Measurements from ENCODE around the gene TRPM8. TPM values are rescaled to one million over a fixed set of nuclear protein-coding genes. Genes with fewer than 3 reads are reported as not detected.

The TRPM8 gene
- total and polyA plus RNA-seq, 2 donors (not counting 1 experiment from before 2014, with no cell fraction given) = 0.49 to 0.99 TPM

- Histone ChIP-seq H3K4me3 (replicated peaks in 1 of 4; ENCODE audit: control extremely low read depth in 1 of 4, insufficient read depth in 1 of 4, low read depth in 3 of 4, low read length in 4 of 4) (no peak overlapping the region), H3K4me1 (ENCODE audit: control insufficient read depth, extremely low read depth, insufficient read depth, low read length) (peaks cover 4% of the 10 kb centered on the region), H2AFZ (ENCODE audit: low read length) (peak overlapping the region; percentile 26), H4K20me1 (ENCODE audit: control insufficient read depth, extremely low read depth, insufficient read depth, low read length) (no peaks in the 10 kb centered on the region), H3K27me3 (ENCODE audit: control insufficient read depth, insufficient read depth, low read length) (no peaks in the 10 kb centered on the region), H3K9me3 (ENCODE audit: control insufficient read depth, insufficient read depth, low read depth, low read length) (no peaks in the 10 kb centered on the region), H3K27ac (ENCODE audit: insufficient read depth, low read length) (peak overlapping the region; percentile 26), H3K36me3 (ENCODE audit: control insufficient read depth, insufficient read depth, low read length) (no peaks in the 10 kb centered on the region), H3K79me2 (ENCODE audit: control insufficient read depth, insufficient read depth, low read length) (no peaks in the 10 kb centered on the region), H3K9ac (ENCODE audit: insufficient read depth, low read length) (no peak overlapping the region), H3K4me2 (ENCODE audit: extremely low read depth, insufficient read depth, low read length) (peak overlapping the region; percentile 68)
- DNase-seq (ENCODE audit: low read depth in 2 of 2) = peak; percentile 96 to 98
- no peak for TF ChIP-seq CTCF (conservative IDR thresholded peaks at IDR 0.05 in 1 of 2, IDR thresholded peaks at IDR 0.05 in 1 of 2; ENCODE audit: low read depth in 1 of 2, low read length in 2 of 2)
- TF ChIP-seq EZH2 (IDR thresholded peaks at IDR 0.05; ENCODE audit: low read length, missing control alignments) = no peak
Measured at GRCh38 chr2:234003972-234004617, 86.9 kb downstream of the TRPM8 start.

- no peaks in the 10 kb centered on the region for H3K9me3 ChIP-seq (ENCODE audit: control insufficient read depth, insufficient read depth, low read depth, low read length)
- H3K36me3 ChIP-seq (ENCODE audit: control insufficient read depth, insufficient read depth, low read length) = no peaks in the 10 kb centered on the region
- H3K79me2 ChIP-seq (ENCODE audit: control insufficient read depth, insufficient read depth, low read length) = no peaks in the 10 kb centered on the region
- H3K27ac ChIP-seq (ENCODE audit: insufficient read depth, low read length) = no peak overlapping the region
- TF ChIP-seq EZH2 (IDR thresholded peaks at IDR 0.05; ENCODE audit: low read length, missing control alignments) (no peak), CTCF (conservative IDR thresholded peaks at IDR 0.05 in 1 of 2, IDR thresholded peaks at IDR 0.05 in 1 of 2; ENCODE audit: low read depth in 1 of 2, low read length in 2 of 2) (no peak)
- H3K4me3 ChIP-seq (replicated peaks in 1 of 4; ENCODE audit: control extremely low read depth in 1 of 4, insufficient read depth in 1 of 4, low read depth in 3 of 4, low read length in 4 of 4) = no peak overlapping the region
- H2AFZ ChIP-seq (ENCODE audit: low read length) = no peak overlapping the region
- no peak overlapping the region for H3K9ac ChIP-seq (ENCODE audit: insufficient read depth, low read length)
- DNase-seq (ENCODE audit: low read depth in 2 of 2) = no peak
- no peak overlapping the region for H3K4me2 ChIP-seq (ENCODE audit: extremely low read depth, insufficient read depth, low read length)
- no peaks in the 10 kb centered on the region for H4K20me1 ChIP-seq (ENCODE audit: control insufficient read depth, extremely low read depth, insufficient read depth, low read length)
- H3K27me3 ChIP-seq (ENCODE audit: control insufficient read depth, insufficient read depth, low read length) = no peaks in the 10 kb centered on the region
- peaks cover 4% of the 10 kb centered on the region for H3K4me1 ChIP-seq (ENCODE audit: control insufficient read depth, extremely low read depth, insufficient read depth, low read length)
Measured at GRCh38 chr2:234005126-234005525, 88.0 kb downstream of the TRPM8 start.

GRCh38 chr2:234006501-234006900, 89.3 kb downstream of the TRPM8 start:
- Histone ChIP-seq H3K9ac (ENCODE audit: insufficient read depth, low read length) (no peak overlapping the region), H3K36me3 (ENCODE audit: control insufficient read depth, insufficient read depth, low read length) (no peaks in the 10 kb centered on the region), H3K4me2 (ENCODE audit: extremely low read depth, insufficient read depth, low read length) (no peak overlapping the region), H4K20me1 (ENCODE audit: control insufficient read depth, extremely low read depth, insufficient read depth, low read length) (no peaks in the 10 kb centered on the region), H3K9me3 (ENCODE audit: control insufficient read depth, insufficient read depth, low read depth, low read length) (no peaks in the 10 kb centered on the region), H3K27me3 (ENCODE audit: control insufficient read depth, insufficient read depth, low read length) (no peaks in the 10 kb centered on the region), H3K4me3 (replicated peaks in 1 of 4; ENCODE audit: control extremely low read depth in 1 of 4, insufficient read depth in 1 of 4, low read depth in 3 of 4, low read length in 4 of 4) (no peak overlapping the region), H2AFZ (ENCODE audit: low read length) (no peak overlapping the region), H3K4me1 (ENCODE audit: control insufficient read depth, extremely low read depth, insufficient read depth, low read length) (peaks cover 4% of the 10 kb centered on the region), H3K79me2 (ENCODE audit: control insufficient read depth, insufficient read depth, low read length) (no peaks in the 10 kb centered on the region), H3K27ac (ENCODE audit: insufficient read depth, low read length) (no peak overlapping the region)
- no peak for TF ChIP-seq CTCF (conservative IDR thresholded peaks at IDR 0.05 in 1 of 2, IDR thresholded peaks at IDR 0.05 in 1 of 2; ENCODE audit: low read depth in 1 of 2, low read length in 2 of 2)
- no peak for TF ChIP-seq EZH2 (IDR thresholded peaks at IDR 0.05; ENCODE audit: low read length, missing control alignments)
- DNase-seq (ENCODE audit: low read depth in 2 of 2) = no peak
